Activated CD8-positive, alpha-beta memory T cell treated with anti-CD3 and anti-CD28 coated beads, Interleukin-2, amount 10 ng/mL, durations not matched to agents 7 days and 5 days (primary cell): ENCODE results near the gene FTCD. TPM values are rescaled to one million over a fixed set of nuclear protein-coding genes. Genes with fewer than 3 reads are reported as not detected.
"Not testable (repeated sequence)": the region's sequence is repeated elsewhere in the genome, so short reads cannot be mapped to it uniquely, and the experiment has no call there.

ENCODE experiments used
- ATAC-seq: fragments of 150-1000 bp; cut with Tn5 transposase; one replicate; pipeline ENCODE4 v1.10.0; 2021; ENCODE audit warnings: moderate library complexity
- CTCF ChIA-PET: fragments of 350-600 bp; sonication (Branson Sonifier 250); formaldehyde crosslinking; loops from one replicate; lab custom pipeline; 2021; ENCODE audit warnings: antibody characterized with exemption; lab: Charles Lee
- DNase-seq: peaks from one replicate; pipeline ENCODE4 v3.0.0-alpha.2; 2020
- H3K27ac Mint-ChIP-seq: one replicate; pipeline ENCODE4 v1.8.0; 2021; ENCODE audit warnings: mild to moderate bottlenecking, mixed read lengths
- H3K27me3 Mint-ChIP-seq: one replicate; pipeline ENCODE4 v1.8.0; 2021; ENCODE audit warnings: mixed read lengths
- H3K36me3 Mint-ChIP-seq: one replicate; pipeline ENCODE4 v1.8.0; 2021; ENCODE audit warnings: mild to moderate bottlenecking, mixed read lengths
- H3K4me1 Mint-ChIP-seq: one replicate; pipeline ENCODE4 v1.8.0; 2021; ENCODE audit warnings: mixed read lengths
- H3K4me3 Mint-ChIP-seq: one replicate; pipeline ENCODE4 v1.8.0; 2021; ENCODE audit warnings: mild to moderate bottlenecking, moderate library complexity, mixed read lengths
- H3K9me3 Mint-ChIP-seq: one replicate; pipeline ENCODE4 v1.8.0; 2022; ENCODE audit warnings: low read depth, mixed read lengths
- total RNA-seq, 2 experiments: library from RNA; stranded (reverse); gene quantifications; one replicate each; pipeline ENCODE4 v1.2.3, GENCODE V29; 2021

FTCD gene
- total RNA-seq, 2 experiments from 2014 or later: not detected

- Mint-ChIP-seq H3K36me3 (no peaks in the 10 kb centered on the region), H3K4me3 (no peak overlapping the region), H3K27me3 (no peaks in the 10 kb centered on the region), H3K27ac (no peak overlapping the region), H3K9me3 (no peaks in the 10 kb centered on the region), H3K4me1 (peaks cover 11% of the 10 kb centered on the region)
- CTCF ChIA-PET: interaction anchor here (0.7 to 2.2 kb wide), 3 partner anchors 11 to 111 kb away, joined by 3 to 14 read pairs (median 12); no protein-coding TSS in a partner anchor
- DNase-seq: no peak
- no peak for ATAC-seq
Measured at GRCh38 chr21:46141767-46142581, 13.4 kb downstream of the FTCD start.

- DNase-seq, H3K9me3 Mint-ChIP-seq, H3K4me3 Mint-ChIP-seq, ATAC-seq, H3K27ac Mint-ChIP-seq, H3K36me3 Mint-ChIP-seq, CTCF ChIA-PET, H3K27me3 Mint-ChIP-seq: not testable (repeated sequence)
- H3K4me1 Mint-ChIP-seq: peaks cover 11% of the 10 kb centered on the region
Measured at GRCh38 chr21:46140352-46141003, 14.9 kb downstream of the FTCD start.

GRCh38 chr21:46139686-46140085 is 15.7 kb downstream of the FTCD start:
- Mint-ChIP-seq H3K4me1 (peaks cover 9% of the 10 kb centered on the region), H3K36me3 (no peaks in the 10 kb centered on the region), H3K27me3 (no peaks in the 10 kb centered on the region), H3K4me3 (no peak overlapping the region), H3K9me3 (no peaks in the 10 kb centered on the region), H3K27ac (no peak overlapping the region)
- no peak for DNase-seq
- CTCF ChIA-PET: no interaction called here
- ATAC-seq: no peak

- H3K36me3 Mint-ChIP-seq: no peaks in the 10 kb centered on the region
- DNase-seq (no peak), ATAC-seq (no peak)
- peaks cover 3% of the 10 kb centered on the region for H3K4me1 Mint-ChIP-seq
- no peaks in the 10 kb centered on the region for H3K27me3 Mint-ChIP-seq
- no peaks in the 10 kb centered on the region for H3K9me3 Mint-ChIP-seq
- CTCF ChIA-PET: no interaction called here
- no peak overlapping the region for H3K27ac Mint-ChIP-seq
- H3K4me3 Mint-ChIP-seq: no peak overlapping the region
Measured at GRCh38 chr21:46138383-46138970, 16.9 kb downstream of the FTCD start.

- Mint-ChIP-seq H3K27me3 (no peaks in the 10 kb centered on the region), H3K27ac (no peak overlapping the region), H3K36me3 (no peaks in the 10 kb centered on the region), H3K4me3 (no peak overlapping the region), H3K4me1 (peaks cover 2% of the 10 kb centered on the region), H3K9me3 (no peaks in the 10 kb centered on the region)
- CTCF ChIA-PET: no interaction called here
- no peak for DNase-seq
- ATAC-seq: no peak
Measured at GRCh38 chr21:46137908-46138307, 17.5 kb downstream of the FTCD start.

- no peak for ATAC-seq
- no peak for DNase-seq
- CTCF ChIA-PET: no interaction called here
- no peak overlapping the region for H3K4me3 Mint-ChIP-seq
- H3K9me3 Mint-ChIP-seq: no peaks in the 10 kb centered on the region
- H3K27ac Mint-ChIP-seq: no peak overlapping the region
- no peaks in the 10 kb centered on the region for H3K36me3 Mint-ChIP-seq
- H3K4me1 Mint-ChIP-seq: no peaks in the 10 kb centered on the region
- no peaks in the 10 kb centered on the region for H3K27me3 Mint-ChIP-seq
Measured at GRCh38 chr21:46136739-46137349, 18.5 kb downstream of the FTCD start.

GRCh38 chr21:46135782-46136395 is 19.5 kb downstream of the FTCD start:
- H3K36me3 Mint-ChIP-seq: no peaks in the 10 kb centered on the region
- H3K4me3 Mint-ChIP-seq: no peak overlapping the region
- DNase-seq: no peak
- H3K9me3 Mint-ChIP-seq: no peaks in the 10 kb centered on the region
- H3K27me3 Mint-ChIP-seq: no peaks in the 10 kb centered on the region
- CTCF ChIA-PET: no interaction called here
- ATAC-seq: no peak
- H3K27ac Mint-ChIP-seq: no peak overlapping the region
- no peaks in the 10 kb centered on the region for H3K4me1 Mint-ChIP-seq

GRCh38 chr21:46131838-46132651 is 23.3 kb downstream of the FTCD start:
- no peaks in the 10 kb centered on the region for H3K27me3 Mint-ChIP-seq
- no peak for ATAC-seq
- H3K9me3 Mint-ChIP-seq: no peaks in the 10 kb centered on the region
- H3K27ac Mint-ChIP-seq: no peak overlapping the region
- no peak for DNase-seq
- H3K4me3 Mint-ChIP-seq: no peak overlapping the region
- CTCF ChIA-PET: interaction anchor here (2.1 kb wide), 1 partner anchor 11 kb away, joined by 8 read pairs; no protein-coding TSS in a partner anchor
- H3K4me1 Mint-ChIP-seq: no peaks in the 10 kb centered on the region
- H3K36me3 Mint-ChIP-seq: no peaks in the 10 kb centered on the region

- Mint-ChIP-seq H3K27me3 (no peaks in the 10 kb centered on the region), H3K27ac (no peak overlapping the region), H3K9me3 (no peaks in the 10 kb centered on the region), H3K4me3 (no peak overlapping the region), H3K4me1 (no peaks in the 10 kb centered on the region), H3K36me3 (no peaks in the 10 kb centered on the region)
- DNase-seq (no peak), ATAC-seq (no peak)
- CTCF ChIA-PET: interaction anchor here (2.1 kb wide), 1 partner anchor 12 kb away, joined by 8 read pairs; no protein-coding TSS in a partner anchor
Measured at GRCh38 chr21:46131588-46131837, 23.9 kb downstream of the FTCD start.

GRCh38 chr21:46130831-46131587 is 24.4 kb downstream of the FTCD start:
- Mint-ChIP-seq H3K27ac (no peak overlapping the region), H3K4me1 (no peaks in the 10 kb centered on the region), H3K27me3 (no peaks in the 10 kb centered on the region), H3K9me3 (no peaks in the 10 kb centered on the region), H3K36me3 (no peaks in the 10 kb centered on the region), H3K4me3 (no peak overlapping the region)
- CTCF ChIA-PET: interaction anchor here (2.1 kb wide), 1 partner anchor 12 kb away, joined by 8 read pairs; no protein-coding TSS in a partner anchor
- DNase-seq (no peak), ATAC-seq (no peak)

GRCh38 chr21:46129846-46130651 is 25.3 kb downstream of the FTCD start:
- Mint-ChIP-seq H3K36me3 (no peaks in the 10 kb centered on the region), H3K9me3 (no peaks in the 10 kb centered on the region), H3K27me3 (no peaks in the 10 kb centered on the region), H3K4me3 (no peak overlapping the region), H3K4me1 (no peaks in the 10 kb centered on the region), H3K27ac (no peak overlapping the region)
- CTCF ChIA-PET: interaction anchor here (2.1 kb wide), 1 partner anchor 13 kb away, joined by 8 read pairs; no protein-coding TSS in a partner anchor
- ATAC-seq (no peak), DNase-seq (no peak)
